H1 (cell line): Measurements from ENCODE around the gene VAMP4. TPM values are rescaled to one million over a fixed set of nuclear protein-coding genes. Genes with fewer than 3 reads are reported as not detected.

ENCODE experiments used
- CTCF ChIA-PET: fragments of 300-600 bp; sonication (Branson Sonifier 250); formaldehyde crosslinking; loops from one replicate; lab custom pipeline; 2021; ENCODE audit not compliant: partially characterized antibody; lab: Charles Lee
- POLR2A ChIA-PET: fragments of 300-600 bp; sonication (Branson Sonifier 250); formaldehyde crosslinking; loops from one replicate; lab custom pipeline; 2021; ENCODE audit warnings: inconsistent platforms; ENCODE audit not compliant: partially characterized antibody; lab: Charles Lee
- DNase-seq, 2 experiments: peaks; one replicate each; pipeline versions ENCODE4 v3.0.0 to v3.0.0-alpha.2; 2010 to 2022; ENCODE audit warnings: low spot score in 2 of 2, low read depth in 1 of 2, mixed read lengths in 1 of 2
- FAIRE-seq: peaks from 2 replicates; lab custom pipeline; 2011; peaks lifted over from hg19 to GRCh38; lab: Jason Lieb, UNC
- H2AFZ ChIP-seq: 2 replicates; pipeline ENCODE4 v1.8.1; 2012; ENCODE audit warnings: low read length, inconsistent platforms
- H2AK5ac ChIP-seq: 2 replicates; pipeline ENCODE4 v1.6.1; 2013; ENCODE audit warnings: low read depth, low read length
- H2BK120ac ChIP-seq: replicated peaks from 2 replicates; pipeline ENCODE3; 2013; ENCODE audit warnings: low read depth, low read length, inconsistent platforms
- H2BK12ac ChIP-seq: 2 replicates; pipeline ENCODE4 v1.6.1; 2013; ENCODE audit warnings: low read depth, low read length
- H2BK15ac ChIP-seq: 2 replicates; pipeline ENCODE4 v1.6.1; 2013; ENCODE audit warnings: low read length
- H2BK20ac ChIP-seq: 2 replicates; pipeline ENCODE4 v1.6.1; 2013; ENCODE audit warnings: low read length
- H2BK5ac ChIP-seq: 2 replicates; pipeline ENCODE4 v1.6.1; 2013; ENCODE audit warnings: low read depth, low read length
- H3K14ac ChIP-seq: 2 replicates; pipeline ENCODE4 v1.6.1; 2013; ENCODE audit warnings: inconsistent platforms; ENCODE audit not compliant: insufficient read length
- H3K18ac ChIP-seq: 2 replicates; pipeline ENCODE4 v1.6.1; 2013; ENCODE audit warnings: low read length; ENCODE audit errors: extremely low read depth
- H3K23ac ChIP-seq: 2 replicates; pipeline ENCODE4 v1.6.1; 2013; ENCODE audit warnings: inconsistent platforms; ENCODE audit not compliant: insufficient read length
- H3K23me2 ChIP-seq: 2 replicates; pipeline ENCODE4 v1.6.1; 2013; ENCODE audit warnings: low read depth, low read length
- H3K27ac ChIP-seq: 2 replicates; pipeline ENCODE4 v1.6.1; 2011; ENCODE audit warnings: low read depth, low read length, inconsistent platforms
- H3K27me3 ChIP-seq, 4 experiments: replicated peaks in 1 of 4; 1 replicate in 1 of 4; 2 replicates in 3 of 4; pipeline versions ENCODE4 v1.6.1 to v1.8.1; 2011 to 2013; ENCODE audit warnings: low read length in 3 of 4, mild to moderate bottlenecking in 3 of 4, inconsistent platforms in 2 of 4, mixed read lengths in 2 of 4, moderate library complexity in 1 of 4; ENCODE audit not compliant: control insufficient read depth in 3 of 4, insufficient read depth in 3 of 4; ENCODE audit errors: extremely low read depth in 1 of 4
- H3K36me3 ChIP-seq, 4 experiments: 2 replicates each; pipeline versions ENCODE4 v1.6.1 to v1.8.1; 2011 to 2013; ENCODE audit warnings: mild to moderate bottlenecking in 4 of 4, low read length in 3 of 4, moderate library complexity in 2 of 4, control low read depth in 1 of 4, inconsistent platforms in 1 of 4; ENCODE audit not compliant: insufficient read depth in 4 of 4, control insufficient read depth in 2 of 4
- H3K4ac ChIP-seq: replicated peaks from 2 replicates; pipeline ENCODE3; 2013; ENCODE audit warnings: low read length, low read depth, mixed read lengths, inconsistent platforms; ENCODE audit not compliant: insufficient read length
- H3K4me1 ChIP-seq, 4 experiments: replicated peaks in 1 of 4; 1 replicate in 1 of 4; 2 replicates in 3 of 4; pipeline versions ENCODE4 v1.6.1 to v1.8.1; 2011 to 2013; ENCODE audit warnings: low read length in 3 of 4, inconsistent platforms in 2 of 4, mixed read lengths in 1 of 4; ENCODE audit not compliant: insufficient read depth in 4 of 4, control insufficient read depth in 3 of 4
- H3K4me2 ChIP-seq, 2 experiments: 2 replicates each; pipeline versions ENCODE4 v1.6.1 to v1.8.1; 2011 to 2013; ENCODE audit warnings: low read depth in 2 of 2, low read length in 2 of 2, control low read depth in 1 of 2, inconsistent platforms in 1 of 2, mild to moderate bottlenecking in 1 of 2; ENCODE audit not compliant: insufficient read depth in 1 of 2
- H3K4me3 ChIP-seq, 4 experiments: fragments of 200-600, 300-600 bp in 1 of 4; sonication (generic), shearing (Covaris generic), sonication (Bioruptor Twin) in 1 of 4; 2 replicates each; pipeline versions ENCODE4 v1.5.1 to v1.8.1; 2011 to 2016; ENCODE audit warnings: low read length in 4 of 4, low read depth in 3 of 4, control low read depth in 2 of 4, inconsistent platforms in 2 of 4, mild to moderate bottlenecking in 2 of 4, mixed read lengths in 1 of 4, moderate library complexity in 1 of 4; ENCODE audit not compliant: insufficient read depth in 2 of 4; ENCODE audit errors: extremely low read depth in 1 of 4
- H3K56ac ChIP-seq: replicated peaks from 2 replicates; pipeline ENCODE3; 2013; ENCODE audit warnings: low read depth, mild to moderate bottlenecking, mixed read lengths, low read length, inconsistent platforms; ENCODE audit not compliant: insufficient read length
- H3K79me1 ChIP-seq: 2 replicates; pipeline ENCODE4 v1.6.1; 2013; ENCODE audit warnings: low read depth, low read length, control low read depth
- H3K79me2 ChIP-seq, 2 experiments: 2 replicates each; pipeline versions ENCODE4 v1.6.1 to v1.8.1; 2012 to 2013; ENCODE audit warnings: low read length in 2 of 2, mild to moderate bottlenecking in 2 of 2, inconsistent platforms in 1 of 2; ENCODE audit not compliant: insufficient read depth in 2 of 2, control insufficient read depth in 1 of 2
- H3K9ac ChIP-seq, 4 experiments: replicated peaks in 1 of 4; 1 replicate in 1 of 4; 2 replicates in 3 of 4; pipeline versions ENCODE4 v1.6.1 to v1.8.1; 2011 to 2013; ENCODE audit warnings: low read depth in 3 of 4, low read length in 3 of 4, control low read depth in 2 of 4, mild to moderate bottlenecking in 2 of 4, moderate library complexity in 2 of 4, inconsistent platforms in 1 of 4; ENCODE audit errors: extremely low read depth in 1 of 4
- H3K9me3 ChIP-seq, 2 experiments: 2 replicates each; pipeline versions ENCODE4 v1.6.1 to v1.8.1; 2012 to 2013; ENCODE audit warnings: mild to moderate bottlenecking in 2 of 2, moderate library complexity in 2 of 2, control low read depth in 1 of 2, inconsistent platforms in 1 of 2, low read depth in 1 of 2, low read length in 1 of 2, mixed read lengths in 1 of 2; ENCODE audit not compliant: insufficient read depth in 2 of 2
- H4K20me1 ChIP-seq, 2 experiments: replicated peaks in 1 of 2; 2 replicates each; pipeline versions ENCODE3 to v1.8.1; 2011 to 2013; ENCODE audit warnings: inconsistent platforms in 2 of 2, low read length in 2 of 2, mild to moderate bottlenecking in 1 of 2; ENCODE audit not compliant: insufficient read depth in 2 of 2, control insufficient read depth in 1 of 2
- H4K5ac ChIP-seq: 2 replicates; pipeline ENCODE4 v1.6.1; 2013; ENCODE audit warnings: low read length, low read depth, mixed read lengths, inconsistent platforms; ENCODE audit not compliant: insufficient read length
- H4K8ac ChIP-seq: 2 replicates; pipeline ENCODE4 v1.8.0; 2013; ENCODE audit warnings: mild to moderate bottlenecking, moderate library complexity, low read length, inconsistent platforms; ENCODE audit not compliant: insufficient read depth; ENCODE audit errors: extremely low read depth
- H4K91ac ChIP-seq: replicated peaks from 2 replicates; pipeline ENCODE3; 2013; ENCODE audit warnings: low read length, mixed read lengths, inconsistent platforms; ENCODE audit not compliant: insufficient read length
- ASH2L ChIP-seq: fragments of 200-600, 300-600 bp; sonication (generic); IDR thresholded peaks from one replicate; pipeline ENCODE4 v1.7.1; 2017; ENCODE audit warnings: low read length
- EP300 ChIP-seq, 2 experiments: IDR thresholded peaks; 1 replicate in 1 of 2; 2 replicates in 1 of 2; pipeline ENCODE4 v1.6.1; 2011 to 2012; ENCODE audit warnings: low read depth in 2 of 2, low read length in 2 of 2, mild to moderate bottlenecking in 2 of 2, borderline replicate concordance in 1 of 2, inconsistent platforms in 1 of 2, moderate library complexity in 1 of 2
- RBBP5 ChIP-seq: IDR thresholded peaks from 2 replicates; pipeline ENCODE4 v1.7.1; 2012; ENCODE audit warnings: low read depth, mild to moderate bottlenecking, inconsistent platforms, low read length, moderate library complexity, borderline replicate concordance
- SAP30 ChIP-seq: fragments of 300-600 bp; sonication (generic); IDR thresholded peaks from 2 replicates; pipeline ENCODE4 v1.7.1; 2012; ENCODE audit warnings: low read length, moderate library complexity, mild to moderate bottlenecking, inconsistent platforms; ENCODE audit not compliant: insufficient read depth, insufficient replicate concordance
- WGBS, 2 experiments: shearing (Covaris generic) in 1 of 2; methylation state at CpG; one replicate each; pipeline versions ENCODE4 v1.1.6 to v1.1.7; 2013 to 2015; ENCODE audit warnings: low lambda C conversion rate in 2 of 2, mixed read lengths in 2 of 2, inconsistent platforms in 1 of 2, low coverage in 1 of 2, missing lambda C conversion rate in 1 of 2; ENCODE audit not compliant: insufficient replicate concordance in 2 of 2, insufficient coverage in 1 of 2, insufficient read length in 1 of 2; ENCODE audit errors: extremely low coverage in 1 of 2, missing lambda C conversion rate in 1 of 2; 5-methylcytosine and 5-hydroxymethylcytosine counted together
- polyA plus RNA-seq, 7 experiments: library from polyadenylated mRNA; depleted of rRNA in 3 of 7; stranded (reverse) in 5 of 7; unstranded in 2 of 7; fragments of >200 nt in 5 of 7; fragments of 200-250 nt in 2 of 7; gene quantifications; 1 replicate in 5 of 7; 2 replicates in 1 of 7; 4 replicates in 1 of 7; pipeline versions ENCODE4 v1.2.1 to v1.2.3, GENCODE V29; 2011 to 2013; ENCODE audit warnings: missing spikeins in 2 of 7, mixed read lengths in 2 of 7
- total RNA-seq: library from RNA; stranded (reverse); fragmentation: NEBNext Ultra II Directional; extraction: Animal tissue kit (Norgen Biotek cat#: 25700); gene quantifications from 2 replicates; pipeline ENCODE4 v1.2.1, GENCODE V29; 2021
- TF ChIP-seq, protein P1 (sequence below), 3 experiments: IDR thresholded peaks; 1 replicate in 2 of 3; 2 replicates in 1 of 3; pipeline versions ENCODE4 v1.5.1 to v1.6.1; 2011; ENCODE audit warnings: low read length in 3 of 3, mild to moderate bottlenecking in 3 of 3, inconsistent platforms in 2 of 3, low read depth in 1 of 3, moderate library complexity in 1 of 3; ENCODE audit not compliant: insufficient read depth in 1 of 3; ENCODE audit errors: control extremely low read depth in 1 of 3

Gene VAMP4
- total and polyA plus RNA-seq, 2 of the 8 experiments (the other 6 are each of a cell fraction or from before 2014, with no cell fraction given): 1.6 to 13.9 TPM

GRCh38 chr1:171661076-171661650, 80.7 kb downstream of the VAMP4 start:
- no peaks in the 10 kb centered on the region for H3K27me3 ChIP-seq
- POLR2A ChIA-PET: interaction anchor here (0.5 kb wide), 1 partner anchor 23 kb away, joined by 3 read pairs; no protein-coding TSS in a partner anchor
- DNase-seq (no peak), FAIRE-seq (no peak)
- H2BK120ac ChIP-seq: no peak overlapping the region
- TF ChIP-seq SAP30 (no peak), RBBP5 (peak; percentile 62; the same call in 1 of the 2 replicates), ASH2L (peak; percentile 49), EP300 (IDR thresholded peaks at IDR 0.05; ENCODE audit: borderline replicate concordance in 1 of 2, low read depth in 2 of 2, low read length in 2 of 2) (no peak)
- TF ChIP-seq, protein P1, sequence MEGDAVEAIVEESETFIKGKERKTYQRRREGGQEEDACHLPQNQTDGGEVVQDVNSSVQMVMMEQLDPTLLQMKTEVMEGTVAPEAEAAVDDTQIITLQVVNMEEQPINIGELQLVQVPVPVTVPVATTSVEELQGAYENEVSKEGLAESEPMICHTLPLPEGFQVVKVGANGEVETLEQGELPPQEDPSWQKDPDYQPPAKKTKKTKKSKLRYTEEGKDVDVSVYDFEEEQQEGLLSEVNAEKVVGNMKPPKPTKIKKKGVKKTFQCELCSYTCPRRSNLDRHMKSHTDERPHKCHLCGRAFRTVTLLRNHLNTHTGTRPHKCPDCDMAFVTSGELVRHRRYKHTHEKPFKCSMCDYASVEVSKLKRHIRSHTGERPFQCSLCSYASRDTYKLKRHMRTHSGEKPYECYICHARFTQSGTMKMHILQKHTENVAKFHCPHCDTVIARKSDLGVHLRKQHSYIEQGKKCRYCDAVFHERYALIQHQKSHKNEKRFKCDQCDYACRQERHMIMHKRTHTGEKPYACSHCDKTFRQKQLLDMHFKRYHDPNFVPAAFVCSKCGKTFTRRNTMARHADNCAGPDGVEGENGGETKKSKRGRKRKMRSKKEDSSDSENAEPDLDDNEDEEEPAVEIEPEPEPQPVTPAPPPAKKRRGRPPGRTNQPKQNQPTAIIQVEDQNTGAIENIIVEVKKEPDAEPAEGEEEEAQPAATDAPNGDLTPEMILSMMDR (IDR thresholded peaks at IDR 0.05; ENCODE audit: control extremely low read depth in 1 of 3, insufficient read depth in 1 of 3, low read depth in 1 of 3, low read length in 3 of 3): no peak
- no peak overlapping the region for H3K9ac ChIP-seq
- no peaks in the 10 kb centered on the region for H3K79me1 ChIP-seq
- no peak overlapping the region for H4K8ac ChIP-seq
- H4K20me1 ChIP-seq: no peaks in the 10 kb centered on the region
- H4K5ac ChIP-seq: no peak overlapping the region
- no peak overlapping the region for H3K4me3 ChIP-seq
- H3K9me3 ChIP-seq: no peaks in the 10 kb centered on the region
- no peak overlapping the region for H3K4me2 ChIP-seq
- CTCF ChIA-PET: interaction anchor here (0.9 to 9.7 kb wide), 4 partner anchors 18 to 325 kb away, joined by 3 to 143 read pairs (median 5); no protein-coding TSS in a partner anchor
- H3K36me3 ChIP-seq: no peaks in the 10 kb centered on the region
- WGBS, 2 experiments: 92% methylated on average over 5 of the region's 5 CpGs; no CpG with 5 or more reads in 1 of the 2 experiments
- no peak overlapping the region; the same call in 1 of the 2 replicates for H3K18ac ChIP-seq
- H3K27ac ChIP-seq: no peak overlapping the region
- no peak overlapping the region for H2BK12ac ChIP-seq
- no peak overlapping the region for H4K91ac ChIP-seq
- H2BK5ac ChIP-seq: no peak overlapping the region
- peak overlapping the region; percentile 66; the same call in 1 of the 2 replicates for H2BK20ac ChIP-seq
- H3K4ac ChIP-seq: no peak overlapping the region
- no peak overlapping the region for H3K23ac ChIP-seq
- H3K56ac ChIP-seq: no peak overlapping the region
- H2BK15ac ChIP-seq: peak overlapping the region; percentile 81; the same call in 1 of the 2 replicates
- H2AK5ac ChIP-seq: no peak overlapping the region
- no peaks in the 10 kb centered on the region for H3K79me2 ChIP-seq
- no peaks in the 10 kb centered on the region for H3K4me1 ChIP-seq
- H3K14ac ChIP-seq: no peak overlapping the region
- peak overlapping the region; percentile 92 for H2AFZ ChIP-seq
- H3K23me2 ChIP-seq: no peaks in the 10 kb centered on the region
